GM18870 (cell line): ENCODE data around the gene CLEC17A.
"Not testable (repeated sequence)": the region's sequence is repeated elsewhere in the genome, so short reads cannot be mapped to it uniquely, and the experiment has no call there.

ENCODE experiments used
- ATAC-seq: cut with Tn5 transposase; IDR thresholded peaks from one replicate; pipeline ENCODE4 v1.9.1; 2021; ENCODE audit warnings: moderate library complexity; ENCODE audit not compliant: unreplicated experiment

The CLEC17A gene, protein sequence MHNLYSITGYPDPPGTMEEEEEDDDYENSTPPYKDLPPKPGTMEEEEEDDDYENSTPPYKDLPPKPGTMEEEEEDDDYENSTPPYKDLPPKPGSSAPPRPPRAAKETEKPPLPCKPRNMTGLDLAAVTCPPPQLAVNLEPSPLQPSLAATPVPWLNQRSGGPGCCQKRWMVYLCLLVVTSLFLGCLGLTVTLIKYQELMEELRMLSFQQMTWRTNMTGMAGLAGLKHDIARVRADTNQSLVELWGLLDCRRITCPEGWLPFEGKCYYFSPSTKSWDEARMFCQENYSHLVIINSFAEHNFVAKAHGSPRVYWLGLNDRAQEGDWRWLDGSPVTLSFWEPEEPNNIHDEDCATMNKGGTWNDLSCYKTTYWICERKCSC

DNA sequence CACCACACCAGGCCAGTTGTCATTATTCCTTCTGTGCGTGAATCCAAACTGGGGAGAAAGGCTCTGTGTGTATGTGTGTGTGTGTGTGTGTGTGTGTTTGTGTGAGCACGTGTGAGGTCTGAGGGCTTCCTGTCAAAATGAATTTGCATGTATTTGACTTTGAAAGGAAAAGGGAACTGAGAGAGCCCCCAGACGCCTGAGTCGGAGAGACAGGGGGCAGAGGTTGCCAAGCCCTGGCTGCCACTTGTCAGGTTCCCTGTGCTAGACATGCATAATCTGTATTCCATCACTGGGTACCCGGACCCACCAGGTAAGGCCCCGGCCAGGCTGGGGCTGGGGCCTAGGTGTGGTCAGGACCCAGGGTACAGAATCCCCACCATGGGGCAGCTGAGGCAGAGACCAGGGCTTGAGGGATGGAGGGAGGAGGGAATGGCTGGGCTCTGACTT lies at the start of gene CLEC17A:
Gene CLEC17A (plus strand): TSS at position 191 of the 447 bp plus-strand sequence. CDS start 77 bp downstream, at position 268.
- no peak for ATAC-seq

DNA sequence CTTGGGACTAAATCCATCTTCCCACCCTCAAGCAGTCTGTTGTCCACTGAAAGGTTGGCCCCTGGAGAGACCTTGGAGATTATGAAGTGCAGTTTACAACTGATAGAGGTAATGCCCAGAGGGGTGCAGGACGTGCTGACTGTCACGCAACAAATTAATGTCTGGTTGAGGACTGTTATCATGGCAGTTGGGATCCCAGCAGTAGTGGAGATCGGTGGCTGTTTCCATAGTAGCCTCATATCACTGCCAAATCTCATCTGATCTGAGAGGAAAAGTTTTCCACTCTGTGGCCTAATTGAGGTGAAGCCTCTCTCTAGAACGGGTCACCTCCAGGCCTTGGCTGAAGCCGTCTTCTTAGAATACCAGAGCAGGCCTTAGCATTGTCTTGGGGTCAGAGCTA lies 49.4 kb upstream of the CLEC17A start:
- ATAC-seq: no peak

DNA sequence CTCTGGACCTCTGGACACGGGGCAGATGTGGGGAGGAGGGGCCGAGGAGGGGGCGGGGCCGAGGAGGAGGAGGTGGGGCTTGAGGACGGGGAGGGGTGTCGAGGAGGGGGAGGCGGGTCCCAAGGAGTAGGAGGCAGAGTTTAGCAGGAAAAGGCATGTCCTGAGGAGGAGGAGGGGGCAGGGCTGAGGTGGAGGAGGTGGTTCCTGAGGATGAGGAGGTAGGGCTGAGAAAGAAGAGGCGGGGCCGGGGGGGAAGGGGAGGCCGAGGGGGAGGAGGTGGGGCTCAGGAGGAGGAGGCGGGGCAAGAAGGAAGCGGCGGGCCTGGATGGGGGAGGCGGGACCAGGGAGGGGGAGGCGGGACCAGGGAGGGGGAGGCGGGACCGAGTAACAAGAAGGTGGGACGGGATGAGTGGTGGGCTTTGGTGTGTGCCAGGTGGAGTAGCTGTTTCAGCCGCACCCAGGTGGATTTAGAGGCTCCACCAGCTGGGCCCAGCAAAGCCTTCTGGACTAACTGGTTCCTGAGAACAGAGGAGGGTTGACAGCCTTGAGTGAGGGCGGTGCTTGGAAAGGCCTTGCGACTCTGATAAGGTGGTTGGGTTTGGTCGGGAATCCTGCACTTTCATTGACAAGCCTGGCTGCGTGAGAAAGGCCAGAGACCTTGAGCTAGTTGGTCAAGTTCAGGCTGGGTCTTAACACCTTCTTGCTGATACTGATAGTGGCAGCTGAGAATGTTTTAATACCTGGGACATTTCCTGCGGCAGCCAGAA lies 45.8 kb upstream of the CLEC17A start:
- ATAC-seq: no peak

DNA sequence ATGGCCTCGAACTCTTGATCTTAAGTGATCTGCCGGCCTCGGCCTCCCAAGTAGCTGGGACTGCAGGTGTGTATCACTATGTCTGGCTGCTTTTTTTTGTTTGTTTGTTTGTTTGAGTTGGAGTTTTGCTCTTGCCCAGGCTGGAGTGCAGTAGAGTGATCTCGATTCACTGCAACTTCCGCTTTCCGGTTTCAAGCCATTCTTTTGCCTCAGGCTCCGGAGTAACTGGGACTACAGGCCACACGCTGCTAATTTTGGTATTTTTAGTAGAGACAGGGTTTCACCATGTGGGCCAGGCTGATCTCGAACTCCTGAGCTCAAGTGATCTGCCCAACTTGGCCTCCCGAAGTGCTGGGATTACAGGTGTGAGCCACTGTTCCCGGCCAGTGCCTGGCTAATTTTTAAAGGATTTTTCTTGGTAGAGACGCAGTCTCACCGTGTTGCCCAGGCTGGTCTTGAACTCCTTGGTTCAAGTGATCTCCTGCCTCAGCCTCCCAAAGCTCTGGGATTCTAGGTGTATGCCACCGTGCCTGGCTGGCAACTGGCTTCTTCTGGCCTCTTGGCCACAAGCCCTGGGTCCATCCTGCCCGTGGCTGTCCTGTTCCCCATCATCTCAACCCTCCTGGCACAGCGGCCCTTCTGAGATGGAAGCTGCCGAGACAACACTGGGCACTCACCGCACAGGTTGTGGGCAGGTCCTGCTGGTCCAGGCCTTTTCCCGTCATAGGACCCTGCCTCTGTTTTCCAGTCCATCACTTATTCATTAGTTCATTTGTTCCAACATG lies 42.0 kb upstream of the CLEC17A start:
- no peak for ATAC-seq

DNA sequence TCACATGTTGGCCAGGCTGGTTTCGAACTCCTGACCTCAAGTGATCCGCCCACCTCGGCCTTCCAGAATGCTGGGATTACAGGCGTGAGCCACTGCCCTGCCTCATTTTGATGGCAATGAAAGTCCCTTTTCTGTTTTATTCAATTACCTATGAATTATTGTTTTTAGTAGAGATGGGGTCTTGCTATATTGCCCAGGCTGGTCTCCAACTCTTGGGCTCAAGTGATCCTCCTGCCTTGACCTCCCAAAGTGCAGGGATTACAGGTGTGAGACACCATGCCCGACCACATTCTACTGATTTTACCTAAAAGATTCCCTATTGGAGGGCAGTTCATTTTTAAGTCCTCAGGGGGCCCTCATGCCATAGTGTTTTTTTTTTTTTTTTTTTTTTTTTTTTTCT lies 40.9 kb upstream of the CLEC17A start:
- ATAC-seq: not testable (repeated sequence)

DNA sequence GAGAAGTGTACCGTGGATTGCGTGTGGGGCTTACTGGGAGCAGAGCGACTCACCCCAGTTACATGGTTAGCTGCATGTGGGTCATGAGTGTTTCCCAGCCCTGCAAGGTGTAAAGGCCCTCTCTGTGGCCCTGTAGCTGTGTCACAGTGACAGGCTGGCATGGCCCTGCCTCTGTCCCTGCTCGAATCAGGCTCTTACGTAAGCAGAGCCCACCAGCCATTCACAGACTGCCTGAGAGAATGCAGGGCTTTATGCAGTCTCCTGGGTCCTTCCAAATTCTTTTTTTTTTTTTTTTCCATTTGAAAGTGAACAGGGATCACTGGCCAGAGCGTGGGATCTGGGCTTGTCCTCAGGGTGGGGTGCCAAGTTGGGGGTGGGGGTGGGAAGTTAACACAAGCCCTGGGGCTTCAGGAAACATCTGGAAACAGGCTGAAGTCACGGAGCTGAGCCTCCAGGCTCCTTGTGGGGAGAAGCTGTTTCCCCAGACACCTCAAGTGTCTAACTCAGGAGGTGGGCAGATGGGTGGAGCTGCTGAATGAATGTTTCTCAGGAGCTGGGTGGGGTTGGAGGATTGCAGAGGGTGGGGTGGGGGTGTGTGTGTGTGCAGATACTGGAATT lies 40.1 kb upstream of the CLEC17A start:
- ATAC-seq: no peak

DNA sequence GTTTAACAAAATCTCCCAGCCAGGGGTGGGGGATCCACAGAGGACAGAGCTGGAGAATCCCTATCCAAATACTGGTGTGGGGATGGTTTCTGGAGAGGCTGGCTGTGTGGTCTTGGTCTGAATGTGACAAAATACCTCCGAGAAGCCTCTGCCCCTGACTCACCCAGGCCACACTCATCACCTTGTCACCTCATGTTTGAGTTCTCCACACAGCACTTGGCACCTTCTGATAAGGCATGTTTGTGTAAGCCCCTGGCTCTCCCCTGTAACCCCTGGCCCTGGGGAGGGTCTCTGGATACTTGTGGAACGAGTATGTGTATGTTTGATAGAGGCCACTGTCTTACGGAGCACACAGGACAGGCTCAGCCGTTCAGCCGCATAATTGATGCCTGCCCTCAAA lies 38.8 kb upstream of the CLEC17A start:
- ATAC-seq: no peak

DNA sequence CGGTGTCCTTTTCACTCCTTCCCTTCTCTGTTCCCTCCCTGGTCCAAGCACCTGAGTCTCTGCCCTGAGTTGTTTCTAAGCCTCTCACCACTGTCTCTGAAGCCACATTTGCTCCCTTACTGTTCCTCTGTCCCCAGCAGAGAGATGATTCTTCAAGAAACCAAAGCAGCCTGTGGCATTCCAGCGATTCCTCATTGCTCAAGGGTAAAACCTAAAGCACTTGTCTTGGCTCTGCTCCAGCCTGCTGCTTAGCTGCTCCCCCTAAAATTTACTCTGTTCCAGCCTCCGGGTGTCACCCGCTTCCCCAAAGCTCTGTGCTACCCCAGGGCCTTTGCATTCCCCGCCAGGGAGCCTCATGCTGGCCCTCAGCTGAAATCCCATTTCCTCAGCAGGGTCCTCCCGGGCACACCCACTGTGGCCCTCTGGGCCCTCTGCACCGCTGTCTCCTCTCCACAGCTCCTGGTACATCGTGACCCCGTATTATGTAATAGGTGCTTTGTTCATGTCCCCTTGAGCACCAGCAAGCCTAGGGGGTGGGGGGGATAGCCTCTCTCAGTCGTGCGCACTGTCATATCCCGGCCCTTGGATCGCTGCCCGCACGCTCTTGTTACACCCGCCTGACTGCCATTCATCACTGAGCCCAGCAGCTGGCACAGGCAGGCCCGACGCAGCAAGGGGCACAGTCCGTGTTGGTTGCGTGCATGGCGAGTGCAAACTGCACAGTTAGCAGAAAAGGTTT lies 37.7 kb upstream of the CLEC17A start:
- no peak for ATAC-seq

DNA sequence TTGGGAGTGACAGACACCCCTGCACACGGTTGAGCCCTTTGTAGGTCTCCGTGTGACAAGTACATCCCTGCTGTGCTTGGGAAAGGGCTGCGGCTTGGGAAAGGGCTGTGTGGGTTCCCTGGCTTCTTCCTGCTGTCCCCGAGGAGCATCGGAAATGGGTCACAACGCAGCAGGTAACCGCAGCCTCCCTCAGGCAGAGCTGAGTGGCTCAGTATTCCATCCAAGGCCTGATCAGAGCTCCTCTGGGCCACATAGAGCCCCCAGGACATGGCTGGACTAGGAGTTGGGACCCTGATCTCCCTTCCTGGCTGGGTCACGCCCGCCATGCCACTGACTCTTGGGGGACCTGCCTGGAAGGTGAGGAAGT lies 37.2 kb upstream of the CLEC17A start:
- ATAC-seq: no peak

DNA sequence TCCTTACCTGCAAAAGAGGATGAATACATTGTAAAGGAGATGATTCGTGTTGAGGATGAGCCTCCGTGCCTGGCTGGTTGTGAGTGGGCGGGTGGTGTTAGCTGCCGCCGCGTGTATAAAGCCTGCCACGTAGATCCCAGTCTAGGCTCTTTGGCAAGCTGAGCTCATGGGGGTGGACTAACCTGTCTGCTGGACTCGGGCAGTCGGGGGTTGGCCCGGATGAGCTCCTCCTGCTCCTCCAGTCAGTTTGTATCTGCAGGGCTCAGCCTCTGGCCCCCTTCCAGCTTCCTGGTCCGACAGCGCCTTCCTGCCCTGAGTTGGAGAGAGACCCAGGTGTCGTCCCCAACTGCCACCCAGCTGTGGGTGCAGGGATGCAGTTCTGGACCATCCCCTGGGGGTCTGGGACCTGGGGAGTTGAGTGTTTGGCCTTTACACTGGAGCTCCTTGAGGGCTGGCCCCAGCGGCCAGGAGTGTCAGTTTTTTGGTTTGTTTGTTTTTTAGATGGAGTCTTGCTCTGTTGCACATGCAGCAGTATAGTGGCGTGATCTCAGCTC lies 32.6 kb upstream of the CLEC17A start:
- ATAC-seq: no peak

DNA sequence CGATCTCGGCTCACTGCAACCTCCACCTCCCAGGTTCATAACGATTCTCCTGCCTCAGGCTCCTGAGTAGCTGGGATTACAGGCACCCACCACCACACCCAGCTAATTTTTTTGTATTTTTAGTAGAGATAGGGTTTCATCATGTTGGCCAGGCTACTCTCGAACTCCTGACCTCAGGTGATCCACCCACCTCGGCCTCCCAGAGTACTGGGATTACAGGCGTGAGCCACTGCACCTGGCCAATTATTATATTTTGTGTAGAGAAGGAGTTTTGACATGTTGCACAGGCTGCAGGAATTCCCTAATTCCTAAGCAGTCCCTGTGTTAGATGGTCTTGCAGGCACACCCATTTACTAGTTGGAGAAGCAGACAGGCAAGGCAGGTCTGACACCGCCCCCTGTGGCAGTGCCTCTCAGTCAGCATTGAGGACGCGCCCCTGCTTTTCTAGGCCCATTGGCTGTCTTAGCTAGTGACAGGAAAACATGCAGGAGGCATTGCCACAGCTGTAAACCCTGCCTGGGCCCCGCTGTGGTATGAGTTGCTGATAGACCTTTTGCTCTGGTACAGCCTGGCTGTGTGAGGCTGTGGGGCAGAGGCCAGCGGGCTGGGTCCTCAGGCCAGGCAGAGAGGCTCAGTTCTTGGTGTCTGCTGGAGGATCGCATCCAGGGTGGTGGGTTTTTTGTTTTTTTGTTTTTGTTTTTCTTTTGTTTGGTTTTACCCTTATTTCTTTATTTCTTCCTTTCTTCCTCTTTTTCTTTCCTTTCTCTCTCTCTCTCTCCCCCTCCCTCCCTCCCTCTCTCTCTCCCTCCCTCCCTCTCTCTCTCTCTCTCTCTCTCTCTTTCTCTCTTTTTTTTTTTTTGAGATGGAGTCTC lies 31.5 kb upstream of the CLEC17A start:
- ATAC-seq: not testable (repeated sequence)

DNA sequence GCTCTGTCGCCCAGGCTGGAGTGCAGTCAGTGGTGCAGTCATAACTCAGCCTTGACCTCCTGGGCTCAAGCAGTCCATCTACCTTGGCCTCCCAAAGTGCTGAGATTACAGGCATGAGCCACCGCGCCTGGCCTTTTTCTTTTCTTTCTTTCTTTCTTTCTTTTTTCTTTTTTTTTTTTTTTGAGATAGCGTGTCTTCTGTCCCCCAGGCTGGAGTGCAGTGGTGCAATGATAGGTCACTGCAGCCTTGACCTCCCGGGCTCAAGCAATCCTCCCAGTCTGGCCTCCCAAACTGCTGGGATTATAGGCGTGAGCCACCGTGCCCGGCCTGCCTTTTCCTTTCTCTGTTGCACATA lies 30.9 kb upstream of the CLEC17A start:
- not testable (repeated sequence) for ATAC-seq

DNA sequence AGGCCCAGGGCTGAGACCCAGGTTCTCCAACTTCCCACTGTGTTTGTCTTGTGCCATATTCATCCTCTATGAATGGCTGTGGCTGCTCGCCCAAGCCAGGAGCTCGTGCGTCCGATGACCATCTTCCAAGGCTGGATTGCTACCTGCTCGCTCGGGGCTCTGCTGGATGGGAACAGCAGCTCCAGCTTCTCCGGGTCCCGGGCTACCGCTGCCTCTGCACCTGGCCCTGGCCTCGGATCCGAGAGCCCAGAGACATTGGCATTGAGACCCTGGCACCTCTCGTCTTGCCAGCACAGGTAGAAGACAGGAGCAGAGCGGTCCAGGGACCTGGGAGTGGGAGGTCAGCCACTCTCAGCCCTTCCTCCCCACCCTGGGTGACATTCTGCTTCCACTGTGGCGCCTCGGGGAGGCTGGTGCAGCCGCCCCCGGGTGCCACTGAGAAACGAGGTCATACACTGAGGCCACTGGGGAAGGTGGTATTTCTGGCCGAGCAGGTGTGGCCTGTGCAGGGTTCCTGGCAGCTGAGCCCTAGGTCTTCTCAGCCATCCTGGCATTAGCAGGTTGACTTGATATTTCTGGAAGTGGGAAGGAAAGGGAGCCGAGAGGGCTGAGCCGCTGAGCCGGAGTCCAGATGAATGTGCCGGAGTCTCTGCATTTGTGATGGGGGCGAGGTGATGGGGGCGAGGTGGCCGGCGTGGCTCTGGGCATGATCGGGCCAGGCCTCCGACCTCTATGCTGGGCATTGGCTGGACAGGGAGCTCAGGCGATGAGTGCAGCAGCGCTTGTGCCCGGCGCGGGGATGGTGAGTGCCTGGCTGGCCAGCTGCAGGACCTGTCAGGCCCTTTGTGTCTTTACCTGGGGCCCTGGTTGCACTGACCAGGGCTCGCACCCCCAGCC lies 29.6 kb upstream of the CLEC17A start:
- no peak for ATAC-seq

DNA sequence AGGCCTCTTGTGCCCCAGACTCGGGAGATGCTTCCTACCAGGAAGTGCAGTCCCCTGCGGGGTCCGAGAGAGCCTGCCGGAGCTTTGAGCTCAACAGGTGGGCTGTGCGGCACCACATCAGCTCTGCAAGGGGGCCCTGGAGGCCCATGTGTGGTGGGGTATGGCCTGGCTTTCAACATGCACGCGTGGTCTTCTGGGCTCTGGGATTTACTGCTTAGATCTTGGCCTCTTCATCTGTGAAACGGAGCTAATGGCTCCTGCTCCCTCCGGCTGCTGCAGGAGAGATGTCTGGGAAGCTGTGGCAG lies 29.0 kb upstream of the CLEC17A start:
- ATAC-seq: no peak

DNA sequence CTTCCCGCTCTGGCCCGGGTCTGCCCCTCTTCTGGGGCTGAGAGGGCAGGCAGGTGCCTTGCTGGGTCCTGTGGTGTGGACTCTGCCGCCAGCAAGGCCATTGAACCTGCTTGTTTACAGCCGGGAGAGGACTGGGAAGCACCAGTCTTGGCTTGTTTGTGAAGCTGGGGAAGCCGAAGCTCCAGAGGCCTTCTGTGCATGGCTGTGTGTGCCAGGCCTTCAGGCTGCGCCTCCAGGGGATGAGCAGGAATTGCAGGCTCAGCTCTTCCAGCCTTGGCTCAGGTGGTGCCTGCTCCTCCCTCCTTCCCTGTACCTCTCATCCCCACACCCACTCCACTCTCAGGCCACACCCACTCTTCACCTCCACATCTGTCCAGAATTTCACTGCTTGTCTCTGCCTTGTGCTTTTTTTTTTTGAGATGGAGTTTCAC lies 28.5 kb upstream of the CLEC17A start:
- ATAC-seq: no peak

DNA sequence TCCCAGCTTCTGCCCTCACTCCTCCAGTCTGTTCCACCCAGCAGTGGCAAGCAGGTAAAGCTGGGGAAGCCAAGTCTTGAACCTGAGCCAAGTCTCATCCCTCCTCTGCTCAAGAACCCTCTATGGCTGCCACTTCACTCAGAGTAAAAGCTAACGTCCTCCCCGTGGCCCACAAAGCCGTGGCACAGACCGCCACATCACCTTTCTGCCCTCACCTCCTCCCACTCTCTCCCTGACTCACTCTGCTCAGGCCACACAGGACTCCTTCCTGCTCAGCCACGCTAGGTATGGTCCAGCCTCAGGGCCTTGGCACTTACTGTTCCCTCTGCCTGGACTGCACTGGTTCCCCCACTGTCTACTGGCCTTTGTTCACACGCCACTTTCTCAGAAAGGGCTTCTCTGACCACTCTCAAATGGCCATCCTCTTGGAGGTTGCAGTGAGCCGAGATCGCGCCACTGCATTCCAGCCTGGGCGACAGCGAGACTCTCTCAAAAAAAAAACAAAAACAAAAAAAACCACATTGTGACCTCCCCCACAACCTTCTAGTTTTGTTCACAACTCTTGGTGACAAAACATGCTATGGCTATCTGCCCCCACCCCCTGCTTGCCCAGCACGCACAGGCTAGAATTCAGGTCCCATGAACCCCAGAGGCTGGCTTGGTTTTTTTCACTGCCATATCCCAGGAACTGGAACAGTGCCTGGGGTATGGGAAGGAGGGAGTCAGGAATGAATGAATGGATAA lies 26.8 kb upstream of the CLEC17A start:
- no peak for ATAC-seq

DNA sequence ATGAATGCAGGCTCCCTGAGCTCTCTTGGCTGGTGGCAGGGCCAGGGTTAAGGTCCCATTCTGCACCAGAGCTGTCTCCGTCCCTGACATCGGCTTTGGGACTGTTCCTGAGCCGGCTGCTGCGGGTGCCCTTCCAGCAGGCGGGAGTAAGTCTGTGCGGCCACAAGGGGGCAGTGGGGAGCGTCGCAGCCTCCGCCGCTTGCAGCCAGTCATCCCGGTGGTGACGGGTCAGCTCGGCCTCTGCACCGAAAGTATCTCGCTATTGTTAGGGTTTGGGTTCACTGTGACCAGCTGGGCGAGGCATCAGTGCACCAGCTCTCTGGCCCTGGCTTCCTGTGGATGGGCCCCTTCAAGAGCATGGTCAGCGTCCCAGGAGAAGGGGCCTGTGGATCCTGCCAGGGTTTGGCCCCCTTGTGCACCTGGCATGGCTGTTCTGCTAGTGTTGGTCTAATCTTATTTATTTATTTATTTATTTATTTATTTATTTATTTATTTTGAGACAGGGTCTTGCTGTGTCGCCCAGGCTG lies 26.2 kb upstream of the CLEC17A start:
- no peak for ATAC-seq
